HG02840 (cell line): ENCODE data around the gene TAF10.

Source experiments
- ATAC-seq: cut with Tn5 transposase; IDR thresholded peaks from one replicate; pipeline ENCODE4 v1.9.1; 2021; ENCODE audit warnings: mild to moderate bottlenecking, moderate library complexity, moderate number of reproducible peaks; ENCODE audit not compliant: unreplicated experiment, low FRiP score

TAF10 gene

DNA sequence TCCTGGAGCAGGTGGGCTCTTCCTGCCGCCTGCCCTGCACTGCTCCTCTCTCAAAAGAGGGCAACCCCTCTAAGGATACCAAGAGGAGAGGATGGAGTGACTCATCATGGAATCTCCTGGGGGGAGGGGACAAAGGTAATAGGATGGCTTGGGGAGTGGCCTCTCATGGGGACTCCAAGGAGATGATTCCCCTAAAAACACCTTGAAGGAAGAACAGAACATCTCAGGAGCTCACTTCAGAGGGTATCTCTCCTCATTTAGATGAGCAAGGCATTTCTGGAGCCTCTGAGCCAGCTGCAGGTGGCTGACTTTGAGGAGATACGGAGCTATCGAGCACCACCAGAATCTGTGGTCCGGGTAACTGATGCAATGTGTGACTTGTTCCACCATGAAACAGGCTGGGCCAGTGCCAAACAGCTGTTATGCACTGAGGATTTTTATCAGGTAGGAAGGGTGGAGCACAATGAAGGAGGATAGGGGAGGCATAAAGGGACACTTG, 48.8 kb downstream of the TAF10 start:
- no peak for ATAC-seq

GRCh38 chr11:6561288-6561687, 50.7 kb downstream of the TAF10 start:
- ATAC-seq = no peak
